Panc1 (cell line): ENCODE results near the gene LONP1. TPM values are rescaled to one million over a fixed set of nuclear protein-coding genes. Genes with fewer than 3 reads are reported as not detected.

Source experiments
- ATAC-seq: fragments of 200-7000 bp; cut with Tn5 transposase; 2 replicates; pipeline ENCODE4 v1.9.1; 2020; ENCODE audit warnings: mild to moderate bottlenecking, moderate library complexity
- BruUV-seq: library from RNA; stranded (reverse); fragments of 400-500 nt; replicated peaks from 2 replicates; lab custom pipeline; 2021; lab: Mats Ljungman, UMichigan
- CTCF ChIA-PET: fragments of 300-600 bp; sonication (Branson Sonifier 250); formaldehyde crosslinking; loops from one replicate; lab custom pipeline; 2022; ENCODE audit warnings: antibody characterized with exemption; lab: Charles Lee
- POLR2A ChIA-PET: fragments of 300-600 bp; sonication (Branson Sonifier 250); formaldehyde crosslinking; loops from one replicate; lab custom pipeline; 2022; ENCODE audit warnings: antibody characterized with exemption; lab: Charles Lee
- DNase-seq: peaks from one replicate; pipeline ENCODE4 v3.0.0-alpha.2; 2010; ENCODE audit warnings: low read depth, low spot score
- H3K27ac ChIP-seq: 2 replicates; pipeline ENCODE4 v1.5.1; 2011; ENCODE audit warnings: mild to moderate bottlenecking, low read length, inconsistent platforms
- H3K27me3 ChIP-seq: fragments of 200-500 bp; sonication (Bioruptor generic); 2 replicates; pipeline ENCODE4 v1.6.0; 2014; ENCODE audit warnings: low read length, inconsistent platforms; ENCODE audit not compliant: control insufficient read depth, insufficient read depth
- H3K36me3 ChIP-seq: fragments of 200-500 bp; sonication (Bioruptor generic); 2 replicates; pipeline ENCODE4 v1.5.1; 2014; ENCODE audit warnings: inconsistent platforms, mild to moderate bottlenecking, low read length, moderate library complexity; ENCODE audit not compliant: control insufficient read depth, insufficient read depth
- H3K4me1 ChIP-seq: 2 replicates; pipeline ENCODE4 v1.5.1; 2011; ENCODE audit warnings: inconsistent platforms, mild to moderate bottlenecking, low read length, moderate library complexity; ENCODE audit not compliant: control insufficient read depth, insufficient read depth
- H3K4me3 ChIP-seq, 2 experiments: 2 replicates each; pipeline ENCODE4 v1.5.1; 2011 to 2012; ENCODE audit warnings: low read depth in 2 of 2, low read length in 2 of 2, mild to moderate bottlenecking in 2 of 2, inconsistent platforms in 1 of 2, moderate library complexity in 1 of 2
- H3K9me3 ChIP-seq: fragments of 200-500 bp; sonication (Bioruptor generic); 2 replicates; pipeline ENCODE4 v1.5.1; 2014; ENCODE audit warnings: low read depth, mild to moderate bottlenecking, inconsistent platforms, low read length, moderate library complexity; ENCODE audit not compliant: control insufficient read depth, insufficient read depth
- POLR2AphosphoS5 ChIP-seq: IDR thresholded peaks from 2 replicates; pipeline ENCODE4 v1.6.1; 2012; ENCODE audit warnings: mild to moderate bottlenecking, low read depth, low read length, moderate library complexity
- SIN3A ChIP-seq: IDR thresholded peaks from 2 replicates; pipeline ENCODE4 v1.6.1; 2012; ENCODE audit warnings: low read depth, mild to moderate bottlenecking, low read length, moderate library complexity, borderline replicate concordance; ENCODE audit not compliant: insufficient read depth
- TCF7L2 ChIP-seq: IDR thresholded peaks from 2 replicates; pipeline ENCODE4 v1.6.1; 2011; ENCODE audit warnings: mild to moderate bottlenecking, low read depth, low read length, inconsistent platforms
- in situ Hi-C: cut with HindIII; loops from 2 replicates; pipeline ENCODE4 v1.10.0; 2016; ENCODE audit warnings: low sequenced_read_pairs, low pct_unique_long_range_greater_than_20kb
- intact Hi-C: fragments of 100-400 bp; cut with micrococcal nuclease; formaldehyde crosslinking; loops from one replicate; pipeline ENCODE4 v1.10.0; 2022; ENCODE audit not compliant: unreplicated experiment
- total RNA-seq: library from RNA; stranded (reverse); gene quantifications from one replicate; pipeline ENCODE4 v1.2.1, GENCODE V29; 2021; ENCODE audit not compliant: unreplicated experiment
- TF ChIP-seq, protein P1 (sequence below), 2 experiments: IDR thresholded peaks; 2 replicates each; pipeline ENCODE4 v1.6.1; 2011 to 2012; ENCODE audit warnings: low read depth in 2 of 2, control low read depth in 1 of 2, low read length in 1 of 2, mild to moderate bottlenecking in 1 of 2, moderate library complexity in 1 of 2; ENCODE audit not compliant: insufficient read depth in 1 of 2
- TF ChIP-seq, protein P2 (sequence below): fragments of 450-650 bp; IDR thresholded peaks from 2 replicates; pipeline ENCODE4 v1.5.1; 2017; ENCODE audit warnings: mild to moderate bottlenecking

The LONP1 gene
- total RNA-seq, 1 experiment from 2014 or later = 93.0 TPM

DNA sequence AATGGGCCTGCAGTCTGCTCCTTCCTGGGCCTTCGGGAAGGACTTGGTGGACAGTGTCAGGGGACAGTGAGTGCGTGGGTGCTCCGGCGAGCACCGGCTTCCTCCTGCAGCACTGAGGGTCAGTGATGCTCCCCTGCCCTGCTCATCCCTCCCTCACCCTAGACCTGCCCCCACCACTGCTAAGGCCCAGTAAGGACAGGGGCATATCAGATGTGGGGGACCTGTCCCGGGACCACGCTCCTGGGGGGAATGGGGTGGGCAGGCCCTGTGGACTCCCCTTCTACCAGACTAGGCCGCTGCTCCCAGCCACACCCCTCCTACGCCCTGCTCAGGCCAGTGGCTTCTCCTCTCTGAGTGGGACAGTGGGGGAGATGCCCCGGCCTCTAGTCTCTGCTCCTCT lies 42.8 kb downstream of the LONP1 start:
- peaks cover 5% of the 10 kb centered on the region; the same call in 1 of the 2 replicates for H3K36me3 ChIP-seq
- CTCF ChIA-PET = no interaction called here
- TF ChIP-seq TCF7L2 (no peak), POLR2AphosphoS5 (no peak), SIN3A (no peak)
- TF ChIP-seq, protein P1, sequence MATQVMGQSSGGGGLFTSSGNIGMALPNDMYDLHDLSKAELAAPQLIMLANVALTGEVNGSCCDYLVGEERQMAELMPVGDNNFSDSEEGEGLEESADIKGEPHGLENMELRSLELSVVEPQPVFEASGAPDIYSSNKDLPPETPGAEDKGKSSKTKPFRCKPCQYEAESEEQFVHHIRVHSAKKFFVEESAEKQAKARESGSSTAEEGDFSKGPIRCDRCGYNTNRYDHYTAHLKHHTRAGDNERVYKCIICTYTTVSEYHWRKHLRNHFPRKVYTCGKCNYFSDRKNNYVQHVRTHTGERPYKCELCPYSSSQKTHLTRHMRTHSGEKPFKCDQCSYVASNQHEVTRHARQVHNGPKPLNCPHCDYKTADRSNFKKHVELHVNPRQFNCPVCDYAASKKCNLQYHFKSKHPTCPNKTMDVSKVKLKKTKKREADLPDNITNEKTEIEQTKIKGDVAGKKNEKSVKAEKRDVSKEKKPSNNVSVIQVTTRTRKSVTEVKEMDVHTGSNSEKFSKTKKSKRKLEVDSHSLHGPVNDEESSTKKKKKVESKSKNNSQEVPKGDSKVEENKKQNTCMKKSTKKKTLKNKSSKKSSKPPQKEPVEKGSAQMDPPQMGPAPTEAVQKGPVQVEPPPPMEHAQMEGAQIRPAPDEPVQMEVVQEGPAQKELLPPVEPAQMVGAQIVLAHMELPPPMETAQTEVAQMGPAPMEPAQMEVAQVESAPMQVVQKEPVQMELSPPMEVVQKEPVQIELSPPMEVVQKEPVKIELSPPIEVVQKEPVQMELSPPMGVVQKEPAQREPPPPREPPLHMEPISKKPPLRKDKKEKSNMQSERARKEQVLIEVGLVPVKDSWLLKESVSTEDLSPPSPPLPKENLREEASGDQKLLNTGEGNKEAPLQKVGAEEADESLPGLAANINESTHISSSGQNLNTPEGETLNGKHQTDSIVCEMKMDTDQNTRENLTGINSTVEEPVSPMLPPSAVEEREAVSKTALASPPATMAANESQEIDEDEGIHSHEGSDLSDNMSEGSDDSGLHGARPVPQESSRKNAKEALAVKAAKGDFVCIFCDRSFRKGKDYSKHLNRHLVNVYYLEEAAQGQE (IDR thresholded peaks at IDR 0.05; ENCODE audit: insufficient read depth in 1 of 2, low read depth in 2 of 2, low read length in 1 of 2) = no peak
- TF ChIP-seq, protein P2, sequence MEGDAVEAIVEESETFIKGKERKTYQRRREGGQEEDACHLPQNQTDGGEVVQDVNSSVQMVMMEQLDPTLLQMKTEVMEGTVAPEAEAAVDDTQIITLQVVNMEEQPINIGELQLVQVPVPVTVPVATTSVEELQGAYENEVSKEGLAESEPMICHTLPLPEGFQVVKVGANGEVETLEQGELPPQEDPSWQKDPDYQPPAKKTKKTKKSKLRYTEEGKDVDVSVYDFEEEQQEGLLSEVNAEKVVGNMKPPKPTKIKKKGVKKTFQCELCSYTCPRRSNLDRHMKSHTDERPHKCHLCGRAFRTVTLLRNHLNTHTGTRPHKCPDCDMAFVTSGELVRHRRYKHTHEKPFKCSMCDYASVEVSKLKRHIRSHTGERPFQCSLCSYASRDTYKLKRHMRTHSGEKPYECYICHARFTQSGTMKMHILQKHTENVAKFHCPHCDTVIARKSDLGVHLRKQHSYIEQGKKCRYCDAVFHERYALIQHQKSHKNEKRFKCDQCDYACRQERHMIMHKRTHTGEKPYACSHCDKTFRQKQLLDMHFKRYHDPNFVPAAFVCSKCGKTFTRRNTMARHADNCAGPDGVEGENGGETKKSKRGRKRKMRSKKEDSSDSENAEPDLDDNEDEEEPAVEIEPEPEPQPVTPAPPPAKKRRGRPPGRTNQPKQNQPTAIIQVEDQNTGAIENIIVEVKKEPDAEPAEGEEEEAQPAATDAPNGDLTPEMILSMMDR = no peak
- no peaks in the 10 kb centered on the region for H3K27me3 ChIP-seq
- no TSS peak for BruUV-seq
- POLR2A ChIA-PET = no interaction called here
- intact Hi-C loops = no loop called here
- no peak for DNase-seq
- in situ Hi-C loops = no loop called here
- H3K27ac ChIP-seq = no peak overlapping the region
- H3K9me3 ChIP-seq = no peaks in the 10 kb centered on the region
- H3K4me1 ChIP-seq = no peaks in the 10 kb centered on the region
- H3K4me3 ChIP-seq = no peak overlapping the region
- ATAC-seq = no peak

DNA sequence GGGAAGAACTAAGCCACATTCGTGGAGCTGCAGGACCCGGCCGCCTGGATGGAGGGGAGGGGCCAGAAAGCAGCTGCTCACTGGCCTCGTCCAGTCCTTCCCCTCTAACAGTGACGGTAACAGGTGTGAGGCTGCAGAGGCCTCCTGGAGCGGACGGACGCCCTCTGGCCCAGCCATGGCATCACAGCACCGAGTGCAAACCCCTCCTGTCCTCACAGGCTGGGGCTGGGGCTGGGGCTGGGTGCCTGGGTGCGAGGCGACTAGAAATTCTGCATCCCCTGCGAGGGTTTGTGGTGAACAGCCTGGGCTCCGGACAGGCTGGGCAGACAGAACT lies 43.2 kb downstream of the LONP1 start:
- H3K4me1 ChIP-seq = no peaks in the 10 kb centered on the region
- H3K4me3 ChIP-seq = no peak overlapping the region
- DNase-seq (no peak), ATAC-seq (no peak)
- BruUV-seq = no TSS peak
- intact Hi-C loops = no loop called here
- TF ChIP-seq POLR2AphosphoS5 = no peak
- TF ChIP-seq, protein P1 (IDR thresholded peaks at IDR 0.05; ENCODE audit: insufficient read depth in 1 of 2, low read depth in 2 of 2, low read length in 1 of 2) = no peak
- no peak for TF ChIP-seq SIN3A
- no peak for TF ChIP-seq TCF7L2
- no peak overlapping the region for H3K27ac ChIP-seq
- H3K27me3 ChIP-seq = no peaks in the 10 kb centered on the region
- no peaks in the 10 kb centered on the region for H3K9me3 ChIP-seq
- peaks cover 5% of the 10 kb centered on the region; the same call in 1 of the 2 replicates for H3K36me3 ChIP-seq
- ChIA-PET POLR2A (no interaction called here), CTCF (no interaction called here)
- in situ Hi-C loops = no loop called here
